ENCODE results near the gene KCNN3. TPM values are rescaled to one million over a fixed set of nuclear protein-coding genes. Genes with fewer than 3 reads are reported as not detected.
A peak's percentile ranks its signal among the peaks of the same experiment; 100 is the strongest.

Gene KCNN3
- total RNA-seq, 1 donor from 2014 or later: 0.04 TPM

DNA sequence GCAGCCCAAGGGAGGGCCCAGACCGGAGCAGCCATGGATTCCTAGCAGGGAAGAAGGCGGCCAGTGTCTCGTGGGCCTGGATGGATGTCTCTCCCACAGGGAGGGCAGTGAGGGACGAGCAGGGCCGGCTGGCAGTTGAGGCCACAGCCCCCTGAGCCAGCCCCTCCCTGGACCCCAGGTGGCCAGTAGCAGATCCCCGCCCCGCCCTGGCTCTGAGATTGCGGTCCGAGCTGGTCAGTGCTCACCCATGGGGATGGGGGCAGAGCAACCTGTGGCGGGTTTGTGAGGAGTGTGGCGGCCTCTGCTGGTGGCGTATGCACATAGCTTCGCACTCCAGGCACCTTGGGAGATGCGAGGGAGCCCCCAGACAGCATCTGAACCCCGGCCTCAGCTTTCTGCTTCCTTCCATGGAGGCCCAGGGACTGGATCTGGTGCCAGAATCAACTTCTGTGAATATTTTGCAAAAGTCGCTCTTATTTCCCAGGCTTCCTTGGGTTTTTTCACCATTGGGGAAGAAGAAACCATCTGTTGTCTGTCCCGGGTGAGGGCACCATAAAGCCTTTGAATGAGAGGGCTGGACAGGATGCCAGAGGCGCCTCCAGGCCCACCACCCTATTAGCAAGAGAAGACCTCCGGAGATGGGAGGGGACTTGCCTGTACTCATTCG is 8.4 kb upstream of the KCNN3 start:
- no peaks in the 10 kb centered on the region for H3K27me3 ChIP-seq (ENCODE audit: control insufficient read depth, insufficient read depth, low read length)
- TF ChIP-seq, protein P1, sequence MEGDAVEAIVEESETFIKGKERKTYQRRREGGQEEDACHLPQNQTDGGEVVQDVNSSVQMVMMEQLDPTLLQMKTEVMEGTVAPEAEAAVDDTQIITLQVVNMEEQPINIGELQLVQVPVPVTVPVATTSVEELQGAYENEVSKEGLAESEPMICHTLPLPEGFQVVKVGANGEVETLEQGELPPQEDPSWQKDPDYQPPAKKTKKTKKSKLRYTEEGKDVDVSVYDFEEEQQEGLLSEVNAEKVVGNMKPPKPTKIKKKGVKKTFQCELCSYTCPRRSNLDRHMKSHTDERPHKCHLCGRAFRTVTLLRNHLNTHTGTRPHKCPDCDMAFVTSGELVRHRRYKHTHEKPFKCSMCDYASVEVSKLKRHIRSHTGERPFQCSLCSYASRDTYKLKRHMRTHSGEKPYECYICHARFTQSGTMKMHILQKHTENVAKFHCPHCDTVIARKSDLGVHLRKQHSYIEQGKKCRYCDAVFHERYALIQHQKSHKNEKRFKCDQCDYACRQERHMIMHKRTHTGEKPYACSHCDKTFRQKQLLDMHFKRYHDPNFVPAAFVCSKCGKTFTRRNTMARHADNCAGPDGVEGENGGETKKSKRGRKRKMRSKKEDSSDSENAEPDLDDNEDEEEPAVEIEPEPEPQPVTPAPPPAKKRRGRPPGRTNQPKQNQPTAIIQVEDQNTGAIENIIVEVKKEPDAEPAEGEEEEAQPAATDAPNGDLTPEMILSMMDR (IDR thresholded peaks at IDR 0.05; ENCODE audit: insufficient read depth, low read length, poor library complexity, severe bottlenecking): peak; percentile 85
- DNase-seq (ENCODE audit: low read depth): peak; percentile 12
- no peaks in the 10 kb centered on the region for H3K36me3 ChIP-seq (ENCODE audit: control insufficient read depth, insufficient read depth, low read length)
- no peak overlapping the region for H3K4me3 ChIP-seq (ENCODE audit: low read depth, low read length)

- TF ChIP-seq, protein P1 (IDR thresholded peaks at IDR 0.05; ENCODE audit: insufficient read depth, low read length, poor library complexity, severe bottlenecking): no peak
- H3K4me3 ChIP-seq (ENCODE audit: low read depth, low read length): no peak overlapping the region
- no peaks in the 10 kb centered on the region for H3K36me3 ChIP-seq (ENCODE audit: control insufficient read depth, insufficient read depth, low read length)
- no peaks in the 10 kb centered on the region for H3K27me3 ChIP-seq (ENCODE audit: control insufficient read depth, insufficient read depth, low read length)
- no peak for DNase-seq (ENCODE audit: low read depth)
These were observed 7.4 kb upstream of the KCNN3 start for GRCh38 chr1:154877370-154877974.

- Histone ChIP-seq H3K36me3 (ENCODE audit: control insufficient read depth, insufficient read depth, low read length) (no peaks in the 10 kb centered on the region), H3K4me3 (ENCODE audit: low read depth, low read length) (no peak overlapping the region), H3K27me3 (ENCODE audit: control insufficient read depth, insufficient read depth, low read length) (no peaks in the 10 kb centered on the region)
- no peak for DNase-seq (ENCODE audit: low read depth)
- TF ChIP-seq, protein P1 (IDR thresholded peaks at IDR 0.05; ENCODE audit: insufficient read depth, low read length, poor library complexity, severe bottlenecking): no peak
These were observed 6.8 kb upstream of the KCNN3 start for GRCh38 chr1:154876842-154877369.

DNA sequence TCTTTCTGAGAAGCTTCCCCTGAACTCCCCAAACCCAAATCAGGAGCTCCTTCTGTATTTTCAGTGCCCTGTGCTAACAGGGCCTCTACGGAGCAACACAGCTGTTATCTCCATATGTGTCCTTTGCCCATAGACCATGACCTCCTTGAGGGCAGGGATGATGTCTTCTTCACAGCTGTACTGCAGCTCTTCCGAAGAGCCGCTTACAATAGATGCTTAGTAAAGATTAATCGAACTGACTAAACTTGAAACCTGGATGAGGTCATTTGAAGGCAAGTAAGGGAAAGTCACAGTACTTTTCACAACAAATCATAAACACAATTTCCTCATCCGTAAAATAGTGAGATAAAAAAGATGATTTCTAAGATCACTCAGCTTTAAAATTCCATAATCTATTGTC is 4.4 kb upstream of the KCNN3 start:
- H3K27me3 ChIP-seq (ENCODE audit: control insufficient read depth, insufficient read depth, low read length): peaks cover 7% of the 10 kb centered on the region
- no peaks in the 10 kb centered on the region for H3K36me3 ChIP-seq (ENCODE audit: control insufficient read depth, insufficient read depth, low read length)
- TF ChIP-seq, protein P1 (IDR thresholded peaks at IDR 0.05; ENCODE audit: insufficient read depth, low read length, poor library complexity, severe bottlenecking): no peak

DNA sequence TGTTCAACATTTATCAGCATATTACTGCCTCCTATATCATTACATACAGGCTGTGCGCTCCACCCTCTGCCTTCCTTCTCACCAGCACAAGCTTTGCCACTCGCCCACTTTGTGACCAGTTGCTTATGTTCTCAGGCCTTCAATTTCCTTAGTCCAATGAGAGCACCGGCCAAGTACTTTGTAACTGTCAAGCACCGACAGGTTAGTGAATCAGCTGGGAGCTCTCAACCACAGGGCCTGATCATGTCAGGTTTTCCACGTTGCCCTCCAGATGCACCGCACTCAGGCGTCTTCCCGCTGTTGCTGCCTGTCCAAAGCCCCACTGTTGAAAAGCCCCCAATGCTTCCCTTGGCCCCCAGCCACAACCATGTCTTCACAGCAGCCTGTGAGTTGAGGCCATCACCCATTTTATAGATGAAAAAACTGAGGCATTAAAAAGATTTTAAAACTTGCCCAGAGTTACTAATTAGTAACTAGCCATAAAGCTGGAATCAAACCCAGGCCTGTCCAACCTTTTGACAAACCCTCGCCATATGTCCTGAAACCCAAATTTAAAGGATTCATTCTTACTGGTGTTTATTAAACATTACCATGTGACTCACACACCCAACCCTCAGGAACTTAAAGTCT is 3.4 kb upstream of the KCNN3 start:
- peaks cover 17% of the 10 kb centered on the region for H3K27me3 ChIP-seq (ENCODE audit: control insufficient read depth, insufficient read depth, low read length)
- no peak overlapping the region for H3K4me3 ChIP-seq (ENCODE audit: low read depth, low read length)
- DNase-seq (ENCODE audit: low read depth): no peak
- TF ChIP-seq, protein P1 (IDR thresholded peaks at IDR 0.05; ENCODE audit: insufficient read depth, low read length, poor library complexity, severe bottlenecking): no peak
- no peaks in the 10 kb centered on the region for H3K36me3 ChIP-seq (ENCODE audit: control insufficient read depth, insufficient read depth, low read length)

More for the DNA sequence above, 4.4 kb upstream of the KCNN3 start:
- no peak for DNase-seq (ENCODE audit: low read depth)
- H3K4me3 ChIP-seq (ENCODE audit: low read depth, low read length): no peak overlapping the region

All from kidney epithelial cell (primary cell).